ENCODE results near the gene JARID2. TPM values are rescaled to one million over a fixed set of nuclear protein-coding genes. Genes with fewer than 3 reads are reported as not detected.

The JARID2 gene
- total RNA-seq, 1 experiment from 2014 or later: 21.0 TPM

GRCh38 chr6:15470746-15471145 is 224.9 kb downstream of the JARID2 start:
- ChIA-PET CTCF (no interaction called here), POLR2A (interaction anchor here (0.7 to 1.5 kb wide), 2 partner anchors 8 to 10 kb away, joined by 3 to 4 read pairs; no protein-coding TSS in a partner anchor)
- DNase-seq (ENCODE audit: unreplicated experiment): no peak
- Mint-ChIP-seq H3K36me3 (ENCODE audit: insufficient read depth, unreplicated experiment) (peaks cover 33% of the 10 kb centered on the region), H3K4me1 (ENCODE audit: insufficient read depth, unreplicated experiment) (peaks cover 11% of the 10 kb centered on the region), H3K27ac (ENCODE audit: low read depth, unreplicated experiment) (no peak overlapping the region), H3K27me3 (ENCODE audit: insufficient read depth, unreplicated experiment) (no peaks in the 10 kb centered on the region), H3K4me3 (ENCODE audit: unreplicated experiment) (no peak overlapping the region), H3K9me3 (ENCODE audit: unreplicated experiment) (no peaks in the 10 kb centered on the region)
- BruUV-seq (replicated peaks): no TSS peak
- TF ChIP-seq, protein P1, sequence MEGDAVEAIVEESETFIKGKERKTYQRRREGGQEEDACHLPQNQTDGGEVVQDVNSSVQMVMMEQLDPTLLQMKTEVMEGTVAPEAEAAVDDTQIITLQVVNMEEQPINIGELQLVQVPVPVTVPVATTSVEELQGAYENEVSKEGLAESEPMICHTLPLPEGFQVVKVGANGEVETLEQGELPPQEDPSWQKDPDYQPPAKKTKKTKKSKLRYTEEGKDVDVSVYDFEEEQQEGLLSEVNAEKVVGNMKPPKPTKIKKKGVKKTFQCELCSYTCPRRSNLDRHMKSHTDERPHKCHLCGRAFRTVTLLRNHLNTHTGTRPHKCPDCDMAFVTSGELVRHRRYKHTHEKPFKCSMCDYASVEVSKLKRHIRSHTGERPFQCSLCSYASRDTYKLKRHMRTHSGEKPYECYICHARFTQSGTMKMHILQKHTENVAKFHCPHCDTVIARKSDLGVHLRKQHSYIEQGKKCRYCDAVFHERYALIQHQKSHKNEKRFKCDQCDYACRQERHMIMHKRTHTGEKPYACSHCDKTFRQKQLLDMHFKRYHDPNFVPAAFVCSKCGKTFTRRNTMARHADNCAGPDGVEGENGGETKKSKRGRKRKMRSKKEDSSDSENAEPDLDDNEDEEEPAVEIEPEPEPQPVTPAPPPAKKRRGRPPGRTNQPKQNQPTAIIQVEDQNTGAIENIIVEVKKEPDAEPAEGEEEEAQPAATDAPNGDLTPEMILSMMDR (IDR thresholded peaks at IDR 0.05; ENCODE audit: unreplicated experiment): no peak
- intact Hi-C loops (cut with micrococcal nuclease): no loop called here

GRCh38 chr6:15472621-15473020 is 226.8 kb downstream of the JARID2 start:
- no TSS peak for BruUV-seq (replicated peaks)
- CTCF ChIA-PET: interaction anchor here (0.6 kb wide), 1 partner anchor 104 kb away, joined by 3 read pairs; no protein-coding TSS in a partner anchor

GRCh38 chr6:15473174-15473573 is 227.3 kb downstream of the JARID2 start:
- Mint-ChIP-seq H3K27me3 (ENCODE audit: insufficient read depth, unreplicated experiment) (no peaks in the 10 kb centered on the region), H3K27ac (ENCODE audit: low read depth, unreplicated experiment) (no peak overlapping the region), H3K4me3 (ENCODE audit: unreplicated experiment) (no peak overlapping the region), H3K36me3 (ENCODE audit: insufficient read depth, unreplicated experiment) (peaks cover 40% of the 10 kb centered on the region), H3K9me3 (ENCODE audit: unreplicated experiment) (no peaks in the 10 kb centered on the region), H3K4me1 (ENCODE audit: insufficient read depth, unreplicated experiment) (peaks cover 11% of the 10 kb centered on the region)
- no peak for DNase-seq (ENCODE audit: unreplicated experiment)
- intact Hi-C loops (cut with micrococcal nuclease): no loop called here
- BruUV-seq (replicated peaks): no TSS peak
- ChIA-PET POLR2A (interaction anchor here (1.7 kb wide), 1 partner anchor 32 kb away, joined by 3 read pairs; no protein-coding TSS in a partner anchor), CTCF (interaction anchor here (1.6 kb wide), 1 partner anchor 9 kb away, joined by 8 read pairs; no protein-coding TSS in a partner anchor)
- TF ChIP-seq, protein P1 (IDR thresholded peaks at IDR 0.05; ENCODE audit: unreplicated experiment): no peak

More at GRCh38 chr6:15472621-15473020, 226.8 kb downstream of the JARID2 start:
- intact Hi-C loops (cut with micrococcal nuclease): no loop called here
- H3K36me3 Mint-ChIP-seq (ENCODE audit: insufficient read depth, unreplicated experiment): peaks cover 43% of the 10 kb centered on the region
- TF ChIP-seq, protein P1 (IDR thresholded peaks at IDR 0.05; ENCODE audit: unreplicated experiment): no peak
- no peak overlapping the region for H3K4me3 Mint-ChIP-seq (ENCODE audit: unreplicated experiment)
- DNase-seq (ENCODE audit: unreplicated experiment): no peak
- H3K27ac Mint-ChIP-seq (ENCODE audit: low read depth, unreplicated experiment): no peak overlapping the region
- H3K27me3 Mint-ChIP-seq (ENCODE audit: insufficient read depth, unreplicated experiment): no peaks in the 10 kb centered on the region
- POLR2A ChIA-PET: interaction anchor here (0.6 kb wide), 1 partner anchor 366 kb away, joined by 4 read pairs; no protein-coding TSS in a partner anchor
- H3K4me1 Mint-ChIP-seq (ENCODE audit: insufficient read depth, unreplicated experiment): peaks cover 11% of the 10 kb centered on the region
- no peaks in the 10 kb centered on the region for H3K9me3 Mint-ChIP-seq (ENCODE audit: unreplicated experiment)

GRCh38 chr6:15473741-15474161 is 227.9 kb downstream of the JARID2 start:
- TF ChIP-seq, protein P1 (IDR thresholded peaks at IDR 0.05; ENCODE audit: unreplicated experiment): no peak
- ChIA-PET POLR2A (interaction anchor here (0.6 to 1.7 kb wide), 2 partner anchors 33 to 365 kb away, joined by 3 read pairs; no protein-coding TSS in a partner anchor), CTCF (interaction anchor here (0.8 to 1.6 kb wide), 2 partner anchors 10 to 24 kb away, joined by 3 to 8 read pairs; no protein-coding TSS in a partner anchor)
- H3K4me1 Mint-ChIP-seq (ENCODE audit: insufficient read depth, unreplicated experiment): peaks cover 11% of the 10 kb centered on the region
- no peaks in the 10 kb centered on the region for H3K27me3 Mint-ChIP-seq (ENCODE audit: insufficient read depth, unreplicated experiment)
- BruUV-seq (replicated peaks): no TSS peak
- no peak overlapping the region for H3K27ac Mint-ChIP-seq (ENCODE audit: low read depth, unreplicated experiment)
- peak; percentile 87 for DNase-seq (ENCODE audit: unreplicated experiment)
- H3K4me3 Mint-ChIP-seq (ENCODE audit: unreplicated experiment): no peak overlapping the region
- no peaks in the 10 kb centered on the region for H3K9me3 Mint-ChIP-seq (ENCODE audit: unreplicated experiment)
- intact Hi-C loops (cut with micrococcal nuclease): no loop called here
- H3K36me3 Mint-ChIP-seq (ENCODE audit: insufficient read depth, unreplicated experiment): peaks cover 35% of the 10 kb centered on the region
